Panc1 (cell line): ENCODE results near the gene PPM1D. TPM values are rescaled to one million over a fixed set of nuclear protein-coding genes. Genes with fewer than 3 reads are reported as not detected.
"Not testable (repeated sequence)": the region's sequence is repeated elsewhere in the genome, so short reads cannot be mapped to it uniquely, and the experiment has no call there.

Experiments
- ATAC-seq: fragments of 200-7000 bp; cut with Tn5 transposase; 2 replicates; pipeline ENCODE4 v1.9.1; 2020; ENCODE audit warnings: mild to moderate bottlenecking, moderate library complexity
- BruUV-seq: library from RNA; stranded (reverse); fragments of 400-500 nt; replicated peaks from 2 replicates; lab custom pipeline; 2021; lab: Mats Ljungman, UMichigan
- CTCF ChIA-PET: fragments of 300-600 bp; sonication (Branson Sonifier 250); formaldehyde crosslinking; loops from one replicate; lab custom pipeline; 2022; ENCODE audit warnings: antibody characterized with exemption; lab: Charles Lee
- POLR2A ChIA-PET: fragments of 300-600 bp; sonication (Branson Sonifier 250); formaldehyde crosslinking; loops from one replicate; lab custom pipeline; 2022; ENCODE audit warnings: antibody characterized with exemption; lab: Charles Lee
- DNase-seq: peaks from one replicate; pipeline ENCODE4 v3.0.0-alpha.2; 2010; ENCODE audit warnings: low read depth, low spot score
- H3K27ac ChIP-seq: 2 replicates; pipeline ENCODE4 v1.5.1; 2011; ENCODE audit warnings: mild to moderate bottlenecking, low read length, inconsistent platforms
- H3K27me3 ChIP-seq: fragments of 200-500 bp; sonication (Bioruptor generic); 2 replicates; pipeline ENCODE4 v1.6.0; 2014; ENCODE audit warnings: low read length, inconsistent platforms; ENCODE audit not compliant: control insufficient read depth, insufficient read depth
- H3K36me3 ChIP-seq: fragments of 200-500 bp; sonication (Bioruptor generic); 2 replicates; pipeline ENCODE4 v1.5.1; 2014; ENCODE audit warnings: inconsistent platforms, mild to moderate bottlenecking, low read length, moderate library complexity; ENCODE audit not compliant: control insufficient read depth, insufficient read depth
- H3K4me1 ChIP-seq: 2 replicates; pipeline ENCODE4 v1.5.1; 2011; ENCODE audit warnings: inconsistent platforms, mild to moderate bottlenecking, low read length, moderate library complexity; ENCODE audit not compliant: control insufficient read depth, insufficient read depth
- H3K4me3 ChIP-seq, 2 experiments: 2 replicates each; pipeline ENCODE4 v1.5.1; 2011 to 2012; ENCODE audit warnings: low read depth in 2 of 2, low read length in 2 of 2, mild to moderate bottlenecking in 2 of 2, inconsistent platforms in 1 of 2, moderate library complexity in 1 of 2
- H3K9me3 ChIP-seq: fragments of 200-500 bp; sonication (Bioruptor generic); 2 replicates; pipeline ENCODE4 v1.5.1; 2014; ENCODE audit warnings: low read depth, mild to moderate bottlenecking, inconsistent platforms, low read length, moderate library complexity; ENCODE audit not compliant: control insufficient read depth, insufficient read depth
- CTCF ChIP-seq: fragments of 450-650 bp; IDR thresholded peaks from 2 replicates; pipeline ENCODE4 v1.5.1; 2017; ENCODE audit warnings: mild to moderate bottlenecking
- POLR2AphosphoS5 ChIP-seq: IDR thresholded peaks from 2 replicates; pipeline ENCODE4 v1.6.1; 2012; ENCODE audit warnings: mild to moderate bottlenecking, low read depth, low read length, moderate library complexity
- SIN3A ChIP-seq: IDR thresholded peaks from 2 replicates; pipeline ENCODE4 v1.6.1; 2012; ENCODE audit warnings: low read depth, mild to moderate bottlenecking, low read length, moderate library complexity, borderline replicate concordance; ENCODE audit not compliant: insufficient read depth
- TCF7L2 ChIP-seq: IDR thresholded peaks from 2 replicates; pipeline ENCODE4 v1.6.1; 2011; ENCODE audit warnings: mild to moderate bottlenecking, low read depth, low read length, inconsistent platforms
- in situ Hi-C: cut with HindIII; loops from 2 replicates; pipeline ENCODE4 v1.10.0; 2016; ENCODE audit warnings: low sequenced_read_pairs, low pct_unique_long_range_greater_than_20kb
- intact Hi-C: fragments of 100-400 bp; cut with micrococcal nuclease; formaldehyde crosslinking; loops from one replicate; pipeline ENCODE4 v1.10.0; 2022; ENCODE audit not compliant: unreplicated experiment
- total RNA-seq: library from RNA; stranded (reverse); gene quantifications from one replicate; pipeline ENCODE4 v1.2.1, GENCODE V29; 2021; ENCODE audit not compliant: unreplicated experiment
- TF ChIP-seq, protein P1 (sequence below), 2 experiments: IDR thresholded peaks; 2 replicates each; pipeline ENCODE4 v1.6.1; 2011 to 2012; ENCODE audit warnings: low read depth in 2 of 2, control low read depth in 1 of 2, low read length in 1 of 2, mild to moderate bottlenecking in 1 of 2, moderate library complexity in 1 of 2; ENCODE audit not compliant: insufficient read depth in 1 of 2

Gene PPM1D
- total RNA-seq, 1 experiment from 2014 or later = 7.4 TPM

GRCh38 chr17:60610473-60610872 is 10.5 kb downstream of the PPM1D start:
- H3K4me1 ChIP-seq = no peaks in the 10 kb centered on the region; the same call in 1 of the 2 replicates
- no peaks in the 10 kb centered on the region for H3K27me3 ChIP-seq
- H3K36me3 ChIP-seq = no peaks in the 10 kb centered on the region
- intact Hi-C loops (no loop called here), in situ Hi-C loops (no loop called here)
- no peak for ATAC-seq
- H3K9me3 ChIP-seq = no peaks in the 10 kb centered on the region; the same call in 1 of the 2 replicates
- TF ChIP-seq SIN3A (no peak), POLR2AphosphoS5 (no peak), CTCF (no peak), TCF7L2 (no peak)
- TF ChIP-seq, protein P1, sequence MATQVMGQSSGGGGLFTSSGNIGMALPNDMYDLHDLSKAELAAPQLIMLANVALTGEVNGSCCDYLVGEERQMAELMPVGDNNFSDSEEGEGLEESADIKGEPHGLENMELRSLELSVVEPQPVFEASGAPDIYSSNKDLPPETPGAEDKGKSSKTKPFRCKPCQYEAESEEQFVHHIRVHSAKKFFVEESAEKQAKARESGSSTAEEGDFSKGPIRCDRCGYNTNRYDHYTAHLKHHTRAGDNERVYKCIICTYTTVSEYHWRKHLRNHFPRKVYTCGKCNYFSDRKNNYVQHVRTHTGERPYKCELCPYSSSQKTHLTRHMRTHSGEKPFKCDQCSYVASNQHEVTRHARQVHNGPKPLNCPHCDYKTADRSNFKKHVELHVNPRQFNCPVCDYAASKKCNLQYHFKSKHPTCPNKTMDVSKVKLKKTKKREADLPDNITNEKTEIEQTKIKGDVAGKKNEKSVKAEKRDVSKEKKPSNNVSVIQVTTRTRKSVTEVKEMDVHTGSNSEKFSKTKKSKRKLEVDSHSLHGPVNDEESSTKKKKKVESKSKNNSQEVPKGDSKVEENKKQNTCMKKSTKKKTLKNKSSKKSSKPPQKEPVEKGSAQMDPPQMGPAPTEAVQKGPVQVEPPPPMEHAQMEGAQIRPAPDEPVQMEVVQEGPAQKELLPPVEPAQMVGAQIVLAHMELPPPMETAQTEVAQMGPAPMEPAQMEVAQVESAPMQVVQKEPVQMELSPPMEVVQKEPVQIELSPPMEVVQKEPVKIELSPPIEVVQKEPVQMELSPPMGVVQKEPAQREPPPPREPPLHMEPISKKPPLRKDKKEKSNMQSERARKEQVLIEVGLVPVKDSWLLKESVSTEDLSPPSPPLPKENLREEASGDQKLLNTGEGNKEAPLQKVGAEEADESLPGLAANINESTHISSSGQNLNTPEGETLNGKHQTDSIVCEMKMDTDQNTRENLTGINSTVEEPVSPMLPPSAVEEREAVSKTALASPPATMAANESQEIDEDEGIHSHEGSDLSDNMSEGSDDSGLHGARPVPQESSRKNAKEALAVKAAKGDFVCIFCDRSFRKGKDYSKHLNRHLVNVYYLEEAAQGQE (IDR thresholded peaks at IDR 0.05; ENCODE audit: insufficient read depth in 1 of 2, low read depth in 2 of 2, low read length in 1 of 2) = no peak
- CTCF ChIA-PET = no interaction called here
- DNase-seq = no peak
- H3K27ac ChIP-seq = no peak overlapping the region
- POLR2A ChIA-PET = no interaction called here
- BruUV-seq = no TSS peak
- no peak overlapping the region for H3K4me3 ChIP-seq

DNA sequence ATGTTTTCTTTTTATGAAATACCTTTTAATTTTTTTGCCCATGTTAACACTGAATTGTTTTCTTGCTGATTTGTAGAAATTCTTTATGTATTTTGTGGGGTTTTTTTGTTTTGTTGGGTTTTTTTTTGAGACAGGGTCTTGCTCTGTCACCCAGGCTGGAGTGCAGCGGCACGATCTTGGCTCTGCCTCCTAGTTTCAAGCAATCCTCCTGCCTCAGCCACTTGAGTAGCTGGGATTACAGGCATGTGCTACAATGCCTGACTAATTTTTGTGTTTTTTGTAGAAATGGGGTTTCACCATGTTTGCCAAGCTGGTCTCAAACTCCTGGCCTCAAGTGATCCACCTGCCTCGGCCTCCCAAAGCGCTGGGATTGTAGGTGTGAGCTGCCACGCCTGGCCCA is 11.3 kb downstream of the PPM1D start:
- in situ Hi-C loops, H3K27me3 ChIP-seq, intact Hi-C loops, H3K36me3 ChIP-seq, H3K27ac ChIP-seq, H3K4me3 ChIP-seq, H3K9me3 ChIP-seq, ATAC-seq, CTCF ChIA-PET, POLR2A ChIA-PET, BruUV-seq, DNase-seq, H3K4me1 ChIP-seq: not testable (repeated sequence)

- no TSS peak for BruUV-seq
- intact Hi-C loops = no loop called here
- no peak for ATAC-seq
- in situ Hi-C loops = no loop called here
- no peak overlapping the region for H3K27ac ChIP-seq
- CTCF ChIA-PET = no interaction called here
- DNase-seq = no peak
- TF ChIP-seq POLR2AphosphoS5 = no peak
- TF ChIP-seq, protein P1 (IDR thresholded peaks at IDR 0.05; ENCODE audit: insufficient read depth in 1 of 2, low read depth in 2 of 2, low read length in 1 of 2) = no peak
- TF ChIP-seq SIN3A = no peak
- TF ChIP-seq CTCF = no peak
- no peak for TF ChIP-seq TCF7L2
- no peaks in the 10 kb centered on the region for H3K27me3 ChIP-seq
- no peak overlapping the region for H3K4me3 ChIP-seq
- POLR2A ChIA-PET = no interaction called here
- no peaks in the 10 kb centered on the region for H3K36me3 ChIP-seq
- H3K4me1 ChIP-seq = no peaks in the 10 kb centered on the region
- H3K9me3 ChIP-seq = no peaks in the 10 kb centered on the region; the same call in 1 of the 2 replicates
These were observed 13.3 kb downstream of the PPM1D start for GRCh38 chr17:60613325-60613724.
